ENCODE data around the gene BTRC. TPM values are rescaled to one million over a fixed set of nuclear protein-coding genes. Genes with fewer than 3 reads are reported as not detected.
A peak's percentile ranks its signal among the peaks of the same experiment; 100 is the strongest.

Gene BTRC
- polyA plus RNA-seq, 2 of the 4 experiments (the other 2 are of a cell fraction), result 8.0 to 23.1 TPM

DNA sequence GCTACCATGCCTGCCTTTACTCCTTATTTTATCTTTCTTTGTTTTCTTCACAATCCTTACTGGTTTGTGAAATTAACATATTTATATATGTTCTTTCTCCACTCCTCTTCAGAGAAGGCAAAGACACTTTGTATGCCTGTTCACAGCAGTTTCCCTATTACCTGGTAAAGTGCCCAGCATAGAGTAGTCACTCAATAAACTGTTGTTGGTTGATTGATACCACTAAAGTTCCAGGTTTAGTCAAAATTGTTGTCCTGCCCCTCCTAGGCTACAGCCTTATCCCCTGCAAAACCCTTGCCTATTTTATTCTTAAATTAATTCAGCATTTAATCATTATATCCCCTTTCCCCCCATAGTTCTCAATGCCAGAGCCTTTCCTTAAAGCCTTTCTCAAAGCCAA lies 158.0 kb downstream of the BTRC start:
- no peak for TF ChIP-seq KDM1A (IDR thresholded peaks at IDR 0.05; ENCODE audit: low read depth)
- POLR2A ChIA-PET, result no interaction called here
- no peak for DNase-seq (ENCODE audit: low read depth in 1 of 2, low spot score in 1 of 2)
- Histone ChIP-seq H3K9me3 (0 out of 3 replicates have a peak, but pooled peaks cover 4% of the 10 kb centered on the region), H3K4me3 (no peak overlapping the region), H3K4me1 (no peaks in the 10 kb centered on the region), H3K4me2 (no peak overlapping the region), H3K27ac (no peak overlapping the region)
- ATAC-seq, result no peak
- no peak for FAIRE-seq
- CTCF ChIA-PET, result interaction anchor here (0.6 to 1.2 kb wide), 3 partner anchors 45 to 297 kb away, joined by 3 read pairs; no protein-coding TSS in a partner anchor

DNA sequence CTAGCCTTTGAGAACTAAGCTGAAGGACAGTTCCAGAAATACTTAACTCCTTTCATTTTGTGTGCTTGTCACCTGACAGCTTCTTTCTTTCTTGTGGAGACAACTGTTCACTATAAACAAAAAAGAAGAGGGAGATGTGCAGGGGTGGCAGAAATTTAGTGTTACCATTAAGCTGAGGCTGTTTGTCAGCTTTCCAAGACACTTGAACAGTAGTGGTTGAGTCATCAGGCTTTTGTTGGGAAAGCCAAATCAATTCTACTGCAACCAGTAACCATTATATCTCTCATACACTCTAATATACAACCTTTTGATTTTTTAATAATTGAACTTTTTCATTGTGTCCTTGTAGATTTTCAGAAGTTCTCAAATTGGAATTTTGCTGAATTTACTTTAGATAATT lies 158.8 kb downstream of the BTRC start:
- TF ChIP-seq CHD2 (IDR thresholded peaks at IDR 0.05; ENCODE audit: low read length, partially characterized antibody) (no peak), HOXA7 (CRISPR knock-in tag; IDR thresholded peaks at IDR 0.05) (no peak), POLR2A (IDR thresholded peaks at IDR 0.05; ENCODE audit: low read length) (no peak), JUN (IDR thresholded peaks at IDR 0.05) (no peak), KDM1A (IDR thresholded peaks at IDR 0.05; ENCODE audit: low read depth) (no peak), RFX5 (IDR thresholded peaks at IDR 0.05) (no peak), MYC (IDR thresholded peaks at IDR 0.05; ENCODE audit: borderline replicate concordance, low read length) (no peak), NFE2L2 (conservative IDR thresholded peaks at IDR 0.05; ENCODE audit: low read length) (no peak)
- CTCF ChIA-PET, result interaction anchor here (0.5 to 0.8 kb wide), 2 partner anchors 46 to 298 kb away, joined by 3 read pairs; no protein-coding TSS in a partner anchor
- DNase-seq (ENCODE audit: low read depth in 1 of 2, low spot score in 1 of 2), result no peak
- no peak for FAIRE-seq
- POLR2A ChIA-PET, result no interaction called here
- ATAC-seq, result no peak
- no peak overlapping the region for H3K27ac ChIP-seq
- no peaks in the 10 kb centered on the region for H3K4me1 ChIP-seq
- no peak overlapping the region for H3K4me3 ChIP-seq
- no peak overlapping the region for H3K4me2 ChIP-seq
- 0 out of 3 replicates have a peak, but pooled peaks cover 4% of the 10 kb centered on the region for H3K9me3 ChIP-seq

DNA sequence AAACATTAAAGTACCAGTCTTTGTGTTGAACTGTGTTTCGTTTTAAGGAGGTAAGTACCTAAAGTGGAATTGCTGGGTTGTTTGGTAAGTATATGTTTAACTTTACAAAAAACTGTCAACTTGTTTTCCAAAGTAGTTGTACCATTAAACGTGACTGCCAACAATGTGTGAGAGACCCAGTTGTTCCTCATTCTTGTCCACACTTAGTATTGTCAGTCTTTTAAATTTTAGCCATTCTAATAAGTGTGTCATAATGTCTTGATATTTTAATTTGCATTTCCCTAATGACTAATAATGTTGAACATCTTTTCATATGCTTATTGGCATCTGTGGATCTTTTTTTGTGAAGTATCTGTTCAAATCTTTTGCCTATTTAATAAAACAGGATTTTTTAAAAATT lies 159.8 kb downstream of the BTRC start:
- CTCF ChIA-PET, result interaction anchor here (0.6 to 2.0 kb wide), 6 partner anchors 22 to 1684 kb away, joined by 3 to 5 read pairs (median 4); no protein-coding TSS in a partner anchor
- no peak overlapping the region for H3K27ac ChIP-seq
- POLR2A ChIA-PET, result no interaction called here
- 0 out of 3 replicates have a peak, but pooled peaks cover 4% of the 10 kb centered on the region for H3K9me3 ChIP-seq
- H3K4me1 ChIP-seq, result no peaks in the 10 kb centered on the region
- no peak overlapping the region for H3K4me2 ChIP-seq
- 80% methylated on average over 2 of the region's 2 CpGs for WGBS (ENCODE audit: missing lambda C conversion rate)
- FAIRE-seq, result no peak
- peak; percentile 80 for TF ChIP-seq ZFP36 (IDR thresholded peaks at IDR 0.05; ENCODE audit: borderline replicate concordance, partially characterized antibody)
- no peak for TF ChIP-seq EHF (CRISPR knock-in tag; IDR thresholded peaks at IDR 0.05)
- no peak overlapping the region for H3K4me3 ChIP-seq
- no peak for DNase-seq (ENCODE audit: low read depth in 1 of 2, low spot score in 1 of 2)
- ATAC-seq, result no peak

DNA sequence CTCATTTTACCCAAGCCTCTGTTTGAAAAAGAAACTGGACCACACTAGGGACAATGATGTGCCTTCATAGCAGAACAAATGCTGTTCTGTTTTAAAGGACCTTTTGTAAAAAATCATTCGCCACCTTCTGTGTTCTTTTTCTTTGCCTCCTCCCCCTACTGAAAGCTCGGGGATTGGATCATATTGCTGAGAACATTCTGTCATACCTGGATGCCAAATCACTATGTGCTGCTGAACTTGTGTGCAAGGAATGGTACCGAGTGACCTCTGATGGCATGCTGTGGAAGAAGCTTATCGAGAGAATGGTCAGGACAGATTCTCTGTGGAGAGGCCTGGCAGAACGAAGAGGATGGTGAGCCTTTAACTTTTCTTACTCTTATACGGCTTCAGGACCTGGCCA lies 171.9 kb downstream of the BTRC start:
- ATAC-seq (no peak), DNase-seq (ENCODE audit: low read depth in 1 of 2, low spot score in 1 of 2) (no peak), FAIRE-seq (no peak)
- H3K4me2 ChIP-seq, result no peak overlapping the region
- no peak overlapping the region for H3K27ac ChIP-seq
- WGBS (ENCODE audit: missing lambda C conversion rate), result 87% methylated on average over 6 of the region's 6 CpGs
- CTCF ChIA-PET, result interaction anchor here (0.6 to 1.7 kb wide), 4 partner anchors 10 to 1043 kb away, joined by 3 to 5 read pairs (median 3); no protein-coding TSS in a partner anchor
- no peaks in the 10 kb centered on the region for H3K4me1 ChIP-seq
- POLR2A ChIA-PET, result no interaction called here
- no peaks in the 10 kb centered on the region for H3K9me3 ChIP-seq
- no peak overlapping the region for H3K4me3 ChIP-seq
- TF ChIP-seq HOXB5 (CRISPR knock-in tag; IDR thresholded peaks at IDR 0.05) (no peak), FOSB (CRISPR knock-in tag; IDR thresholded peaks at IDR 0.05) (no peak), PHF8 (IDR thresholded peaks at IDR 0.05; ENCODE audit: borderline replicate concordance, low read depth) (no peak), MAZ (IDR thresholded peaks at IDR 0.05; ENCODE audit: borderline replicate concordance, low read depth, low read length) (no peak), JUN (IDR thresholded peaks at IDR 0.05) (no peak), EHMT2 (IDR thresholded peaks at IDR 0.05; ENCODE audit: low read depth) (no peak), JUNB (IDR thresholded peaks at IDR 0.05) (no peak), CHD4 (IDR thresholded peaks at IDR 0.05; ENCODE audit: borderline replicate concordance) (no peak), POLR2AphosphoS2 (conservative IDR thresholded peaks at IDR 0.05; ENCODE audit: low read length) (no peak), FOSL2 (IDR thresholded peaks at IDR 0.05) (no peak), FOSL2 (CRISPR knock-in tag; IDR thresholded peaks at IDR 0.05) (no peak), NPAS2 (CRISPR knock-in tag; IDR thresholded peaks at IDR 0.05; ENCODE audit: borderline replicate concordance) (no peak), HEYL (CRISPR knock-in tag; IDR thresholded peaks at IDR 0.05) (no peak), CHD2 (IDR thresholded peaks at IDR 0.05; ENCODE audit: low read length, partially characterized antibody) (no peak)
- TF ChIP-seq, protein P1, sequence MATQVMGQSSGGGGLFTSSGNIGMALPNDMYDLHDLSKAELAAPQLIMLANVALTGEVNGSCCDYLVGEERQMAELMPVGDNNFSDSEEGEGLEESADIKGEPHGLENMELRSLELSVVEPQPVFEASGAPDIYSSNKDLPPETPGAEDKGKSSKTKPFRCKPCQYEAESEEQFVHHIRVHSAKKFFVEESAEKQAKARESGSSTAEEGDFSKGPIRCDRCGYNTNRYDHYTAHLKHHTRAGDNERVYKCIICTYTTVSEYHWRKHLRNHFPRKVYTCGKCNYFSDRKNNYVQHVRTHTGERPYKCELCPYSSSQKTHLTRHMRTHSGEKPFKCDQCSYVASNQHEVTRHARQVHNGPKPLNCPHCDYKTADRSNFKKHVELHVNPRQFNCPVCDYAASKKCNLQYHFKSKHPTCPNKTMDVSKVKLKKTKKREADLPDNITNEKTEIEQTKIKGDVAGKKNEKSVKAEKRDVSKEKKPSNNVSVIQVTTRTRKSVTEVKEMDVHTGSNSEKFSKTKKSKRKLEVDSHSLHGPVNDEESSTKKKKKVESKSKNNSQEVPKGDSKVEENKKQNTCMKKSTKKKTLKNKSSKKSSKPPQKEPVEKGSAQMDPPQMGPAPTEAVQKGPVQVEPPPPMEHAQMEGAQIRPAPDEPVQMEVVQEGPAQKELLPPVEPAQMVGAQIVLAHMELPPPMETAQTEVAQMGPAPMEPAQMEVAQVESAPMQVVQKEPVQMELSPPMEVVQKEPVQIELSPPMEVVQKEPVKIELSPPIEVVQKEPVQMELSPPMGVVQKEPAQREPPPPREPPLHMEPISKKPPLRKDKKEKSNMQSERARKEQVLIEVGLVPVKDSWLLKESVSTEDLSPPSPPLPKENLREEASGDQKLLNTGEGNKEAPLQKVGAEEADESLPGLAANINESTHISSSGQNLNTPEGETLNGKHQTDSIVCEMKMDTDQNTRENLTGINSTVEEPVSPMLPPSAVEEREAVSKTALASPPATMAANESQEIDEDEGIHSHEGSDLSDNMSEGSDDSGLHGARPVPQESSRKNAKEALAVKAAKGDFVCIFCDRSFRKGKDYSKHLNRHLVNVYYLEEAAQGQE (IDR thresholded peaks at IDR 0.05), result no peak
- TF ChIP-seq, protein P2, sequence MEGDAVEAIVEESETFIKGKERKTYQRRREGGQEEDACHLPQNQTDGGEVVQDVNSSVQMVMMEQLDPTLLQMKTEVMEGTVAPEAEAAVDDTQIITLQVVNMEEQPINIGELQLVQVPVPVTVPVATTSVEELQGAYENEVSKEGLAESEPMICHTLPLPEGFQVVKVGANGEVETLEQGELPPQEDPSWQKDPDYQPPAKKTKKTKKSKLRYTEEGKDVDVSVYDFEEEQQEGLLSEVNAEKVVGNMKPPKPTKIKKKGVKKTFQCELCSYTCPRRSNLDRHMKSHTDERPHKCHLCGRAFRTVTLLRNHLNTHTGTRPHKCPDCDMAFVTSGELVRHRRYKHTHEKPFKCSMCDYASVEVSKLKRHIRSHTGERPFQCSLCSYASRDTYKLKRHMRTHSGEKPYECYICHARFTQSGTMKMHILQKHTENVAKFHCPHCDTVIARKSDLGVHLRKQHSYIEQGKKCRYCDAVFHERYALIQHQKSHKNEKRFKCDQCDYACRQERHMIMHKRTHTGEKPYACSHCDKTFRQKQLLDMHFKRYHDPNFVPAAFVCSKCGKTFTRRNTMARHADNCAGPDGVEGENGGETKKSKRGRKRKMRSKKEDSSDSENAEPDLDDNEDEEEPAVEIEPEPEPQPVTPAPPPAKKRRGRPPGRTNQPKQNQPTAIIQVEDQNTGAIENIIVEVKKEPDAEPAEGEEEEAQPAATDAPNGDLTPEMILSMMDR (IDR thresholded peaks at IDR 0.05), result no peak
- TF ChIP-seq, protein P3, sequence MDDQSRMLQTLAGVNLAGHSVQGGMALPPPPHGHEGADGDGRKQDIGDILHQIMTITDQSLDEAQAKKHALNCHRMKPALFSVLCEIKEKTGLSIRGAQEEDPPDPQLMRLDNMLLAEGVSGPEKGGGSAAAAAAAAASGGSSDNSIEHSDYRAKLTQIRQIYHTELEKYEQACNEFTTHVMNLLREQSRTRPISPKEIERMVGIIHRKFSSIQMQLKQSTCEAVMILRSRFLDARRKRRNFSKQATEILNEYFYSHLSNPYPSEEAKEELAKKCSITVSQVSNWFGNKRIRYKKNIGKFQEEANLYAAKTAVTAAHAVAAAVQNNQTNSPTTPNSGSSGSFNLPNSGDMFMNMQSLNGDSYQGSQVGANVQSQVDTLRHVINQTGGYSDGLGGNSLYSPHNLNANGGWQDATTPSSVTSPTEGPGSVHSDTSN (IDR thresholded peaks at IDR 0.05), result no peak

All from A549 (cell line).